SH-SY5Y (cell line): Measurements from ENCODE around the gene DAPP1.

Source experiments
- GATA2 ChIP-seq: IDR thresholded peaks from 2 replicates; pipeline ENCODE4 v1.6.1; 2011; ENCODE audit warnings: mild to moderate bottlenecking, low read depth, low read length
- GATA3 ChIP-seq: IDR thresholded peaks from 2 replicates; pipeline ENCODE4 v1.6.1; 2011; ENCODE audit warnings: low read depth, mild to moderate bottlenecking, low read length, moderate library complexity

DNA sequence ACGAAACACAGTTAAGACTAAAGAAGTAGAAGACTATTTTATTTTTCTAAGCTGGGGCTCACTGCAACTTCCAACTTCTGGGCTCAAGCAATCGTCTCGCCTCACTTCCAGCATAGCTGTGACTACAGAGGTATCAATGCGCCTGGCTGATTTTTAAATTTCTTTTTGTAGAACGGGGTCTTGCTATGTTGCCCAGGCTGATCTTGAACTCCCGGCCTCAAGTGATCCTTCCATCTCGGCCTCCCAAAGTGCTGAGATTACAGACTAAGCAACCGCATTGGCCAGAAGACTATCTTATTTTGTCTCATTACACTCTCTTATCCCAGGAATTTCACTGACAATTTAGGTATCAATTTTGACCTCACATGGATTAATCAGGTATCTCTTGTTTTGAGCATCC, 76.4 kb downstream of the DAPP1 start:
- TF ChIP-seq GATA3 (no peak), GATA2 (no peak)
